Stimulated activated CD8-positive, alpha-beta memory T cell treated with anti-CD3 and anti-CD28 coated beads, Interleukin-4, amount 100 ng/mL, for 24 hours (primary cell): ENCODE data around the gene ATG4B.
"Not testable (repeated sequence)": the region's sequence is repeated elsewhere in the genome, so short reads cannot be mapped to it uniquely, and the experiment has no call there.

Experiments
- DNase-seq: peaks from one replicate; pipeline ENCODE4 v3.0.0-alpha.2; 2020; ENCODE audit warnings: low read depth

ATG4B gene

GRCh38 chr2:241637018-241637794, at the start of gene ATG4B, which contains the start of gene THAP4:
Gene ATG4B (plus strand): TSS chr2:241637693. CDS start chr2:241637715, 22 bp downstream.
Gene THAP4 (minus strand): TSS chr2:241637158. CDS start chr2:241637017, 141 bp downstream.
- DNase-seq: peak; percentile 63

- DNase-seq: not testable (repeated sequence)
These were observed 47.6 kb upstream of the ATG4B start for GRCh38 chr2:241589863-241590262.

- DNase-seq: not testable (repeated sequence)
These were observed 46.7 kb upstream of the ATG4B start for GRCh38 chr2:241590496-241591455.

GRCh38 chr2:241592126-241592845, 45.2 kb upstream of the ATG4B start:
- no peak for DNase-seq

GRCh38 chr2:241593271-241593670, 44.2 kb upstream of the ATG4B start:
- no peak for DNase-seq

- no peak for DNase-seq
These were observed 41.8 kb upstream of the ATG4B start for GRCh38 chr2:241595600-241596140.

GRCh38 chr2:241597561-241597960, 39.9 kb upstream of the ATG4B start:
- DNase-seq: no peak

- no peak for DNase-seq
These were observed 39.4 kb upstream of the ATG4B start for GRCh38 chr2:241598061-241598460.

GRCh38 chr2:241598487-241598886, 39.0 kb upstream of the ATG4B start:
- no peak for DNase-seq

- DNase-seq: no peak
These were observed 37.9 kb upstream of the ATG4B start for GRCh38 chr2:241599615-241600014.

GRCh38 chr2:241601841-241602240, 35.7 kb upstream of the ATG4B start:
- DNase-seq: no peak

- no peak for DNase-seq
These were observed 34.8 kb upstream of the ATG4B start for GRCh38 chr2:241602720-241603119.

- DNase-seq: no peak
These were observed 33.8 kb upstream of the ATG4B start for GRCh38 chr2:241603686-241604085.

- no peak for DNase-seq
These were observed 31.3 kb upstream of the ATG4B start for GRCh38 chr2:241606186-241606585.

- no peak for DNase-seq
These were observed 30.2 kb upstream of the ATG4B start for GRCh38 chr2:241607162-241607885.

GRCh38 chr2:241608881-241609280, 28.6 kb upstream of the ATG4B start:
- DNase-seq: no peak

GRCh38 chr2:241609859-241610793, 27.4 kb upstream of the ATG4B start:
- peak; percentile 89 for DNase-seq

GRCh38 chr2:241611062-241611461, 26.4 kb upstream of the ATG4B start:
- no peak for DNase-seq

GRCh38 chr2:241612156-241613016, 25.1 kb upstream of the ATG4B start:
- DNase-seq: no peak
